PFSK-1 (cell line): Measurements from ENCODE around the gene ARHGEF12.

Experiments used
- FOXP2 ChIP-seq: optimal IDR thresholded peaks from 2 replicates; pipeline ENCODE3; 2011; ENCODE audit warnings: borderline replicate concordance, control low read depth, inconsistent platforms; ENCODE audit not compliant: insufficient read depth; ENCODE audit errors: extremely low read length, extremely low read depth
- POLR2AphosphoS5 ChIP-seq: IDR thresholded peaks from 2 replicates; pipeline ENCODE4 v1.6.1; 2012; ENCODE audit warnings: low read depth, mild to moderate bottlenecking, control low read depth, low read length, moderate library complexity
- REST ChIP-seq, 2 experiments: IDR thresholded peaks; 2 replicates each; pipeline versions ENCODE4 v1.6.1 to v1.8.0; 2011 to 2012; ENCODE audit warnings: low read depth in 2 of 2, low read length in 2 of 2, control low read depth in 1 of 2, inconsistent platforms in 1 of 2, mild to moderate bottlenecking in 1 of 2, moderate library complexity in 1 of 2; ENCODE audit not compliant: insufficient read depth in 1 of 2
- SIN3A ChIP-seq: IDR thresholded peaks from 2 replicates; pipeline ENCODE4 v1.6.1; 2012; ENCODE audit warnings: mild to moderate bottlenecking, low read length, moderate library complexity, borderline replicate concordance; ENCODE audit not compliant: insufficient read depth
- TAF1 ChIP-seq: IDR thresholded peaks from 2 replicates; pipeline ENCODE4 v1.6.1; 2012; ENCODE audit warnings: low read length, control low read depth, borderline replicate concordance; ENCODE audit not compliant: insufficient read depth

- TF ChIP-seq REST (IDR thresholded peaks at IDR 0.05; ENCODE audit: insufficient read depth in 1 of 2, low read depth in 2 of 2, low read length in 2 of 2) (no peak), POLR2AphosphoS5 (no peak), SIN3A (no peak), TAF1 (no peak), FOXP2 (no peak)
These were observed 18.3 kb upstream of the ARHGEF12 start for GRCh38 chr11:120317689-120318480.
